Uterus (tissue), 4 donors: ENCODE data around the gene RPS16. TPM values are rescaled to one million over a fixed set of nuclear protein-coding genes. Genes with fewer than 3 reads are reported as not detected.

Experiments used
- DNase-seq, 2 donors: peaks; one replicate each; pipeline ENCODE4 v3.0.0-alpha.2; 2019 to 2020
- H3K27ac ChIP-seq, 2 donors: fragments of 200-600 bp; sonication (generic); 1 replicate in 1 of 2; 2 replicates in 1 of 2; pipeline ENCODE4 v1.5.1; 2016 to 2018
- H3K27me3 ChIP-seq, 2 donors: fragments of 200-600 bp; sonication (generic); one replicate each; pipeline ENCODE4 v1.5.1; 2018 to 2019; ENCODE audit warnings: control low read depth in 1 of 2
- H3K36me3 ChIP-seq, 2 donors: fragments of 200-600 bp; sonication (generic); one replicate each; pipeline ENCODE4 v1.5.1; 2019; ENCODE audit warnings: control low read depth in 1 of 2
- H3K4me1 ChIP-seq, 2 donors: fragments of 200-600 bp; sonication (generic); one replicate each; pipeline ENCODE4 v1.5.1; 2018 to 2019; ENCODE audit warnings: control low read depth in 1 of 2
- H3K4me3 ChIP-seq, 2 donors: fragments of 200-600 bp; sonication (generic); 1 replicate in 1 of 2; 2 replicates in 1 of 2; pipeline ENCODE4 v1.5.1; 2018 to 2019; ENCODE audit warnings: mild to moderate bottlenecking in 1 of 2
- H3K9me3 ChIP-seq, 2 donors: fragments of 200-600 bp; sonication (generic); one replicate each; pipeline ENCODE4 v1.5.1; 2019; ENCODE audit warnings: control low read depth in 1 of 2
- CTCF ChIP-seq, 4 experiments: fragments of 200-600 bp in 2 of 4; fragments of 450-650 bp in 2 of 4; sonication (generic) in 2 of 4; IDR thresholded peaks; one replicate each; pipeline ENCODE4 v1.5.1; 2016 to 2019; ENCODE audit warnings: antibody characterized with exemption in 4 of 4, mild to moderate bottlenecking in 2 of 4, moderate library complexity in 1 of 4
- POLR2A ChIP-seq, 2 donors: fragments of 450-650 bp; IDR thresholded peaks; one replicate each; pipeline ENCODE4 v1.6.1; 2016; ENCODE audit warnings: antibody characterized with exemption in 2 of 2, mild to moderate bottlenecking in 1 of 2, moderate library complexity in 1 of 2
- intact Hi-C: fragments of 100-400 bp; cut with DNase I; formaldehyde crosslinking; loops from one replicate; pipeline ENCODE4 v1.15.1; 2023; ENCODE audit warnings: low total_unique reads
- total RNA-seq, 4 donors: library from RNA; depleted of rRNA in 3 of 4; stranded (reverse); fragments of >200 nt in 3 of 4; gene quantifications; one replicate each; pipeline versions ENCODE4 v1.1.0 to v1.2.4, GENCODE V29; 2014 to 2023
- donor health status: DM: yes; HTN: yes; CAD: no.

RPS16 gene
- total RNA-seq, 4 donors from 2014 or later = 50.5 to 6,434 (median 2,757) TPM

- no peaks in the 10 kb centered on the region for H3K27me3 ChIP-seq
These were observed 32.1 kb downstream of the RPS16 start for GRCh38 chr19:39403331-39404312.

GRCh38 chr19:39402346-39403300 lies 33.1 kb downstream of the RPS16 start:
- peak overlapping the region; percentile 47 to 53 for H3K4me3 ChIP-seq
- peaks cover 16 to 17% of the 10 kb centered on the region in 2 donors for H3K4me1 ChIP-seq
- peak in 1 of 4 experiments; percentile 10 for TF ChIP-seq CTCF (IDR thresholded peaks at IDR 0.05)
- TF ChIP-seq POLR2A (IDR thresholded peaks at IDR 0.05) = peak; percentile 12 to 62
- H3K27ac ChIP-seq = peak overlapping the region; percentile 99 to 100
- intact Hi-C loops = no loop called here
- no peaks in the 10 kb centered on the region for H3K27me3 ChIP-seq
- no peaks in the 10 kb centered on the region for H3K9me3 ChIP-seq
- DNase-seq = peak; percentile 94 to 98
- H3K36me3 ChIP-seq = no peaks in the 10 kb centered on the region

More at GRCh38 chr19:39403331-39404312, 32.1 kb downstream of the RPS16 start:
- H3K4me1 ChIP-seq = peaks cover 9 to 12% of the 10 kb centered on the region in 2 donors
- H3K4me3 ChIP-seq = peak overlapping the region; percentile 47 to 53
- peak; percentile 64 to 76 for TF ChIP-seq POLR2A (IDR thresholded peaks at IDR 0.05)
- peak in 1 of 4 experiments; percentile 24 for TF ChIP-seq CTCF (IDR thresholded peaks at IDR 0.05)
- H3K9me3 ChIP-seq = no peaks in the 10 kb centered on the region
- no peaks in the 10 kb centered on the region for H3K36me3 ChIP-seq
- DNase-seq = peak; percentile 100
- H3K27ac ChIP-seq = peak overlapping the region; percentile 99 to 100
- intact Hi-C loops = no loop called here

- no peak for TF ChIP-seq CTCF (IDR thresholded peaks at IDR 0.05)
- no peak for TF ChIP-seq POLR2A (IDR thresholded peaks at IDR 0.05)
- intact Hi-C loops = no loop called here
- DNase-seq = peak; percentile 49 to 59
- H3K27me3 ChIP-seq = no peaks in the 10 kb centered on the region
- no peaks in the 10 kb centered on the region for H3K9me3 ChIP-seq
- no peaks in the 10 kb centered on the region for H3K36me3 ChIP-seq
- H3K4me1 ChIP-seq = peaks cover 16 to 20% of the 10 kb centered on the region in 2 donors
- peak overlapping the region; percentile 99 to 100 for H3K27ac ChIP-seq
- peak overlapping the region in 1 of 2 donors; percentile 47 for H3K4me3 ChIP-seq
These were observed 34.0 kb downstream of the RPS16 start for GRCh38 chr19:39401549-39402345.

- no peak overlapping the region for H3K4me3 ChIP-seq
- intact Hi-C loops = no loop called here
- no peaks in the 10 kb centered on the region for H3K9me3 ChIP-seq
- no peaks in the 10 kb centered on the region for H3K27me3 ChIP-seq
- TF ChIP-seq CTCF (IDR thresholded peaks at IDR 0.05) (no peak), POLR2A (IDR thresholded peaks at IDR 0.05) (no peak)
- H3K27ac ChIP-seq = peak overlapping the region; percentile 99 to 100
- no peaks in the 10 kb centered on the region for H3K36me3 ChIP-seq
- H3K4me1 ChIP-seq = peaks cover 16 to 20% of the 10 kb centered on the region in 2 donors
- no peak for DNase-seq
These were observed 34.6 kb downstream of the RPS16 start for GRCh38 chr19:39401070-39401548.
